KOPT-K1 (cell line): Measurements from ENCODE around the gene NHS.
A peak's percentile ranks its signal among the peaks of the same experiment; 100 is the strongest.

Source experiments
- H3K27ac ChIP-seq: fragments of 200-600 bp; sonication (generic); 2 replicates; pipeline ENCODE4 v1.5.1; 2016; ENCODE audit warnings: antibody characterized with exemption, mild to moderate bottlenecking, low read depth, low read length; ENCODE audit not compliant: poor library complexity, severe bottlenecking
- H3K36me3 ChIP-seq: fragments of 200-600 bp; sonication (generic); 2 replicates; pipeline ENCODE4 v1.5.1; 2017; ENCODE audit warnings: antibody characterized with exemption, mild to moderate bottlenecking, low read length, moderate library complexity; ENCODE audit not compliant: insufficient read depth
- H3K9me3 ChIP-seq: fragments of 200-600 bp; sonication (generic); 2 replicates; pipeline ENCODE4 v1.5.1; 2017; ENCODE audit warnings: antibody characterized with exemption, low read length, mild to moderate bottlenecking; ENCODE audit not compliant: insufficient read depth, poor library complexity, severe bottlenecking

NHS gene

GRCh38 chrX:17706676-17707075, 331.7 kb downstream of the NHS start:
- no peaks in the 10 kb centered on the region for H3K36me3 ChIP-seq
- H3K9me3 ChIP-seq: no peaks in the 10 kb centered on the region
- no peak overlapping the region for H3K27ac ChIP-seq

GRCh38 chrX:17707731-17708130, 332.7 kb downstream of the NHS start:
- Histone ChIP-seq H3K36me3 (no peaks in the 10 kb centered on the region), H3K27ac (no peak overlapping the region), H3K9me3 (no peaks in the 10 kb centered on the region)

- Histone ChIP-seq H3K36me3 (no peaks in the 10 kb centered on the region), H3K27ac (no peak overlapping the region), H3K9me3 (no peaks in the 10 kb centered on the region)
Observed at GRCh38 chrX:17710871-17711301, 335.9 kb downstream of the NHS start.

- no peak overlapping the region for H3K27ac ChIP-seq
- H3K36me3 ChIP-seq: no peaks in the 10 kb centered on the region
- no peaks in the 10 kb centered on the region for H3K9me3 ChIP-seq
Observed at GRCh38 chrX:17713288-17713687, 338.3 kb downstream of the NHS start.

- Histone ChIP-seq H3K9me3 (no peaks in the 10 kb centered on the region), H3K36me3 (no peaks in the 10 kb centered on the region), H3K27ac (no peak overlapping the region)
Observed at GRCh38 chrX:17718649-17719165, 343.7 kb downstream of the NHS start.

- no peaks in the 10 kb centered on the region for H3K9me3 ChIP-seq
- H3K36me3 ChIP-seq: no peaks in the 10 kb centered on the region
- H3K27ac ChIP-seq: no peak overlapping the region
Observed at GRCh38 chrX:17719711-17720110, 344.7 kb downstream of the NHS start.

- Histone ChIP-seq H3K27ac (no peak overlapping the region), H3K36me3 (no peaks in the 10 kb centered on the region), H3K9me3 (no peaks in the 10 kb centered on the region)
Observed at GRCh38 chrX:17721715-17722114, 346.7 kb downstream of the NHS start.

GRCh38 chrX:17725181-17725580, 350.2 kb downstream of the NHS start:
- Histone ChIP-seq H3K36me3 (no peaks in the 10 kb centered on the region), H3K27ac (no peak overlapping the region), H3K9me3 (no peaks in the 10 kb centered on the region)

GRCh38 chrX:17732138-17732783, 357.3 kb downstream of the NHS start:
- H3K36me3 ChIP-seq: no peaks in the 10 kb centered on the region
- H3K27ac ChIP-seq: no peak overlapping the region
- no peaks in the 10 kb centered on the region for H3K9me3 ChIP-seq

GRCh38 chrX:17735406-17735805, 360.4 kb downstream of the NHS start:
- H3K27ac ChIP-seq: no peak overlapping the region
- no peaks in the 10 kb centered on the region for H3K36me3 ChIP-seq
- H3K9me3 ChIP-seq: no peaks in the 10 kb centered on the region

GRCh38 chrX:17736478-17736855, 361.5 kb downstream of the NHS start:
- no peaks in the 10 kb centered on the region for H3K36me3 ChIP-seq
- H3K27ac ChIP-seq: peak overlapping the region; percentile 70
- no peaks in the 10 kb centered on the region for H3K9me3 ChIP-seq

- H3K27ac ChIP-seq: peak within 1 kb of the TSS; percentile 72
- no peaks in the 10 kb centered on the region for H3K9me3 ChIP-seq
- no peaks in the 10 kb centered on the region for H3K36me3 ChIP-seq
Observed at GRCh38 chrX:17736856-17737709, 362.1 kb downstream of the NHS start, which contains the start of gene SCML1. Gene SCML1, plus strand, starts transcription at chrX:17737493. Its CDS starts 6,694 bp downstream, at chrX:17744187.

GRCh38 chrX:17737710-17737985, 362.6 kb downstream of the NHS start:
- no peaks in the 10 kb centered on the region for H3K36me3 ChIP-seq
- no peaks in the 10 kb centered on the region for H3K9me3 ChIP-seq
- peak overlapping the region; percentile 72 for H3K27ac ChIP-seq

- H3K36me3 ChIP-seq: no peaks in the 10 kb centered on the region
- H3K9me3 ChIP-seq: no peaks in the 10 kb centered on the region
- H3K27ac ChIP-seq: peak overlapping the region; percentile 72
Observed at GRCh38 chrX:17737986-17738713, 363.1 kb downstream of the NHS start.
